ENCODE measurements around the gene KIF12.

The KIF12 gene

GRCh38 chr9:114069476-114070187 is 29.5 kb downstream of the KIF12 start:
- DNase-seq (ENCODE audit: low read depth in 1 of 2, low spot score in 1 of 2), result no peak

- DNase-seq (ENCODE audit: low read depth in 1 of 2, low spot score in 1 of 2), result no peak
Observed at GRCh38 chr9:114065304-114065703, 33.8 kb downstream of the KIF12 start.

GRCh38 chr9:114061830-114062474 is 37.1 kb downstream of the KIF12 start:
- no peak for DNase-seq (ENCODE audit: low read depth in 1 of 2, low spot score in 1 of 2)

- no peak for DNase-seq (ENCODE audit: low read depth in 1 of 2, low spot score in 1 of 2)
Observed at GRCh38 chr9:114061292-114061691, 37.8 kb downstream of the KIF12 start.

GRCh38 chr9:114060711-114061110 is 38.4 kb downstream of the KIF12 start:
- DNase-seq (ENCODE audit: low read depth in 1 of 2, low spot score in 1 of 2), result no peak

GRCh38 chr9:114060070-114060469 is 39.0 kb downstream of the KIF12 start:
- no peak for DNase-seq (ENCODE audit: low read depth in 1 of 2, low spot score in 1 of 2)

GRCh38 chr9:114059047-114059803 is 39.9 kb downstream of the KIF12 start:
- no peak for DNase-seq (ENCODE audit: low read depth in 1 of 2, low spot score in 1 of 2)

- no peak for DNase-seq (ENCODE audit: low read depth in 1 of 2, low spot score in 1 of 2)
Observed at GRCh38 chr9:114058688-114059046, 40.4 kb downstream of the KIF12 start.

- no peak for DNase-seq (ENCODE audit: low read depth in 1 of 2, low spot score in 1 of 2)
Observed at GRCh38 chr9:114057161-114057885, 41.8 kb downstream of the KIF12 start.

- no peak for DNase-seq (ENCODE audit: low read depth in 1 of 2, low spot score in 1 of 2)
Observed at GRCh38 chr9:114056527-114056926, 42.6 kb downstream of the KIF12 start.

GRCh38 chr9:114055894-114056293 is 43.2 kb downstream of the KIF12 start:
- no peak for DNase-seq (ENCODE audit: low read depth in 1 of 2, low spot score in 1 of 2)

GRCh38 chr9:114055061-114055460 is 44.0 kb downstream of the KIF12 start:
- no peak for DNase-seq (ENCODE audit: low read depth in 1 of 2, low spot score in 1 of 2)

GRCh38 chr9:114054191-114054690 is 44.9 kb downstream of the KIF12 start:
- DNase-seq (ENCODE audit: low read depth in 1 of 2, low spot score in 1 of 2), result no peak

GRCh38 chr9:114053246-114054005 is 45.7 kb downstream of the KIF12 start:
- DNase-seq (ENCODE audit: low read depth in 1 of 2, low spot score in 1 of 2), result no peak

GRCh38 chr9:114051706-114052105 is 47.4 kb downstream of the KIF12 start:
- no peak for DNase-seq (ENCODE audit: low read depth in 1 of 2, low spot score in 1 of 2)

- DNase-seq (ENCODE audit: low read depth in 1 of 2, low spot score in 1 of 2), result no peak
Observed at GRCh38 chr9:114051281-114051680, 47.8 kb downstream of the KIF12 start.

GRCh38 chr9:114050646-114051045 is 48.4 kb downstream of the KIF12 start:
- DNase-seq (ENCODE audit: low read depth in 1 of 2, low spot score in 1 of 2), result no peak

- no peak for DNase-seq (ENCODE audit: low read depth in 1 of 2, low spot score in 1 of 2)
Observed at GRCh38 chr9:114050226-114050568, 48.9 kb downstream of the KIF12 start.

- DNase-seq (ENCODE audit: low read depth in 1 of 2, low spot score in 1 of 2), result no peak
Observed at GRCh38 chr9:114049441-114050225, 49.5 kb downstream of the KIF12 start.

Data from stimulated activated CD4-positive, alpha-beta T cell treated with anti-CD3 and anti-CD28 coated beads, Interleukin-15, amount 100 ng/mL, for 1 hour (primary cell).